ENCODE results near the gene TUNAR.

Gene TUNAR

GRCh38 chr14:95875831-95876760 lies 536 bp upstream of the TUNAR start:
- DNase-seq, result peak; percentile 83

- DNase-seq, result peak; percentile 54
Measured at GRCh38 chr14:95877633-95878032, 1.0 kb downstream of the TUNAR start.

DNA sequence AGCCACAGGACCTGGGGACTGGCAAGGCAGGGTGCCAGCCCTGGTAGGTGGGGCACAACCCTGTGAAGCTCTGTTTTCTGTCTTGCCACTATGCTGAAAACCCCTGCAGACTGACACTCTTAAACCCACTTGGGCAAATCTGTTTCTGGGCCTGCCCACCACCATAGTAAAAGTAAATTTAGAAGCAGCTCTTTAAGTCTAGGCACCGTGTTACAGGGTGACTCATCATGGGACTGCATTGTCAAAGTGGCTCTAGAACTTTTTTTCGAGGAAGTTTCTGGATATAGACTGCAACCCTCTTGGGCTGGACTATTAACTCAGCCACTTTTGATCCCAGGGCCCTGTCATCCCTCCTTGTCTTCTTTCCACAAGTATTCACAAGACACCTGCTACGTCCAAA lies 7.7 kb downstream of the TUNAR start:
- no peak for DNase-seq

DNA sequence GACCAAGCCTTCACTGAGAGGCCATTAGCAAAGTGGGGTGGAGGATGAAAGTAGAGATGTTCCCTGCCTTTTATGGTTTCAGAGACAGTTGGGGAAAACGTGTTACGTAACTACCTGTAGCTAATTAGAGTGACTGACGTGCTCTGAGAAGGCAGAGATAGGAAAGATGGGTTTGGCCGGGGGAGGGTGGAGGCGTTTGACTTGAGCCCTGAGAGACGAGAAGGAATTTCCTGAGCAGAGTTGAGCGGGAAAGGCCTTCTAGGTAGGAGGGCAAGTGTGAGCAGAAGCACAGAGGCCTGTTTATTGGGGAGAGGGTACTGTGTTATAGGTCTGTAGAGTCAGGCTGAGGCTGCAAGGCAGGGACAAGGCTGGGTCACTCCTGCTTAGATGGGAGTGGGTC lies 8.6 kb downstream of the TUNAR start:
- DNase-seq, result no peak

DNA sequence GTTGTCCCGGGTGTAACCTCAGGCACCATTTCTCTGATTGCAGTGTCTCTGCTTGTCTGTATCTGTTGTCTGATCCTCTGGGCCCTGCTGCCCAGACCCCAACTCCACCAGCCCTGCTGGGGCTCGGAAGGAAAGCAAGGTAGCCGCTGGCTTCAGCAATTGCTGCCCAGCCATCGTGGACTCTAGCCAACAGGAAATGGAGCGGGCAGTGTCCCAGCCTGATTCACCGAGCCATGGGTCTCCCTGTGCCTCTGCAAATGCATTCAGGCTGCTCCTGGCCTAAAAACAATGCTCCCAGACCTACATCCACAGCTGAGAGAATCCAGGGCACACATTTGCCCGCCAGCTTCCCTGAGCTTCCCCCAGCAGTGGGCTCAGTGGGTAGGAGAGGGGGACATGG lies 9.2 kb downstream of the TUNAR start:
- DNase-seq, result peak; percentile 8

DNA sequence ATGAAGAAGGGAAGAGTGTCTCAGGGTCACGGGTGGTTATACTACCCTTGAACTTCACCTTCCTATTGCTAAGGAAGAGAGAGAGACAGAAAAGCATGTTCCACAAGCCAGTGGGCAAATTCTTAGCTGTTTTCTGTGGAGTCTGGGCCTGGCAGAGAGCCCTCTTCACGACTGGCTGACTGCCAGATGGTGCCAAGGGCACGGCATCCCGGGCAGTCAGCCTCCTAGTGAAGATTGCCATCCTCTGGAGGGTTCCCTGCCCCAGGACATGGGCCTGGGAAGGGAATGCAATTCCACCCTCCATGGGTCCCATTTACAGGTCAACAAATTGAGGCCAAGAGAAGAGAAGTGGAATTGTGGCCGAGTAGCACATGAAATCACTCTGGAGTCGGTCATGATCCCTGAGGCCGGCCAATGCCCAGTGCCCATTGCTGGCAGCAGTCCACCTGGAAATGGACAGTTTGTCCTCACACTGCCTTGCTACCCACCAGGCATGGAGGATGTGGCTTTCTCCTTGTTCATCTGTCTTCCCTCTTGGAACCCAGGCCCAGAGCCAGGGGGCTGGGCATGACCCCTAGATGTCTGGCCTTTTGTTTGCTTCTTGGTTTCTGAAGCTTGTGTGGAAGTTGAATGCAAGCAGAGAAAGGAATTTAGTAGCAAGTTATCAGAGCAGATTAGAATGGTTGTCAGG lies 9.9 kb downstream of the TUNAR start:
- DNase-seq, result no peak

GRCh38 chr14:95887351-95887750 lies 10.7 kb downstream of the TUNAR start:
- DNase-seq, result no peak

DNA sequence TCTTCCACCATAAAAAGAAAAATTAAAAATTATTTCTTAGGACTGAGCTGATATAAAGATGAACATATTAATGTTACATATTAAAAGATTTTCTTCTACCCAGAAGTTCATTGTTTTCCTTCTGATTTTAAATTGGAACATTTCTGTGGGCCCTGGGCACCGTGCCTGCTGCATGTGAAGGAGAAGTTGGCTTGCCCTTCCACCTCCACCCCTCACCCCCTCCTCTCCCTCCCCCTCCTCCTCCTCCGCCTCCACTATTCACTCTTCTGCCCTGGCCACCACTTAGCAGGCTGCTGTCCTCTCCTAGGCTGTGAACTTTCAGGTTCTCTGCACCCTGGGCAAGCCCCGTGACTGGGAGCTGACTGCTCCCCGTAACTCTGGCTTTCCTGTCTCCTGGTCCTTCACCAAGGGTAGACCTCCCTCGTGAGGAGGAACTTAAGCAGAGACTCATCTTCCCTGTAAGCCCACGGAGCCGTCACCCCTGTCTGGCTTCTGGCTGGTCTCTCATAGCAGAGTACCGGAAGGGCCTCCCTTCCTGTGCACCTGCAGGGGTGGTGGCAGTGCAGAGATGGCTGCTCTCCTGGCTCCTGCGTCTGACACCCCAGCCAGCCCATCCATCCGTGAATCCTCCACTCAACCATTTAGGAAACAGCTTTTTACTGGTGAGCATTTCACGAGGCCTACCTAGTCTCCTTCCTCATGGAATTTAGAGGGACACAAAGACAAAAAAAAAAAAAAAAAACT lies 12.8 kb downstream of the TUNAR start:
- no peak for DNase-seq

GRCh38 chr14:95891742-95892141 lies 15.1 kb downstream of the TUNAR start:
- peak; percentile 41 for DNase-seq

GRCh38 chr14:95892142-95892541 lies 15.5 kb downstream of the TUNAR start:
- no peak for DNase-seq

- DNase-seq, result peak; percentile 64
Measured at GRCh38 chr14:95895720-95896119, 19.1 kb downstream of the TUNAR start.

- no peak for DNase-seq
Measured at GRCh38 chr14:95896498-95897135, 20.0 kb downstream of the TUNAR start.

GRCh38 chr14:95897280-95897679 lies 20.6 kb downstream of the TUNAR start:
- DNase-seq, result no peak

- peak; percentile 15 for DNase-seq
Measured at GRCh38 chr14:95901054-95901453, 24.4 kb downstream of the TUNAR start.

DNA sequence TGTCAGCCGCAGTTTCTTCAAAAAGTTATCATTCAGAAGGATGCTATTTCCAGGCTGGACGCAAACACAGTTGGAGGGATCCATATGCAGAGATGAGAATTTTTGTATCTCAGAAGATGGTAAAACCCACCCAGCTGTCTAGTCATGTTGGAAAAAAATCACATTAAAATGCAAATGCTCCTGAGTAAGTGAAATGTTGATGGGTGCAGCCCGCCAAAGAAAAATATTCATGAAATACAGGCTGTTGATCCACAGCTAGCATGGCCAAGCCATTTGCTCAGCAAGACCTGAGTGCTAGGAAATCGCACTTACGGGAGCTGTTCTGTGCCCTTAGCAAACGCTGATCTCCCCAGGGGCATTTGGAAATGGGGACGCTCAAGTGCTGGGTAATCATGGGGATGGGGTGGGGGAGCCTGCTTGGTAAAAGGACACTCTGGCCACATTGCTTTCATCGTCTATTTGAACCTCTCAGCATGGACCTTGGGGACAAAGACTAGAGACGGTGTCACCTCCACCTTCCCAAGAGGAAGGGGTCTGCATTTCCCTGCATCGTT lies 25.7 kb downstream of the TUNAR start:
- no peak for DNase-seq

- no peak for DNase-seq
Measured at GRCh38 chr14:95903165-95903564, 26.5 kb downstream of the TUNAR start.

DNA sequence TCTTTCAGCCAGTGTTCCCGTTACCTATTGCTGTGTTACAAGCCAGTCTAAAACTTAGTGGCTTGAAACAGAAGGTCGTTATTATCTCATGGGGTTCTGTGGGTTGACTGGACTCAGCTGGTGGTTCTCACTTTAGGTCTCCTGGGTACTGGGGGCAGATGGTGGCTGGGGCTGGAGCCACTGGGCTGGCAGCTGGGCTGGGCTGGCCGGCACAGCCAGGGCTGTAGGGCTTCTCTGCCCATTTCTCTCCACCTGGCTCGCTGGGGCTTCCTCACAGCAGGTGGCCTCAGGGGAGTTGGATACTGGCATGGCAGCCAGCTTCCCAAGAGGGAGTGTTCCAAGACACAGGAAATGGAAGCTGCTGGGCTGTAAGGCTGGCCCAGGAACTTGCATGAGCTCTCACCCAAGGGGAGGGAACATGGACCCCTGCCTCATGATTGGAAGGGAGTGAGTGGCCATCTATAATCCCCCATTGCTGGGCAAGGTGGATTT lies 27.0 kb downstream of the TUNAR start:
- peak; percentile 16 for DNase-seq

DNA sequence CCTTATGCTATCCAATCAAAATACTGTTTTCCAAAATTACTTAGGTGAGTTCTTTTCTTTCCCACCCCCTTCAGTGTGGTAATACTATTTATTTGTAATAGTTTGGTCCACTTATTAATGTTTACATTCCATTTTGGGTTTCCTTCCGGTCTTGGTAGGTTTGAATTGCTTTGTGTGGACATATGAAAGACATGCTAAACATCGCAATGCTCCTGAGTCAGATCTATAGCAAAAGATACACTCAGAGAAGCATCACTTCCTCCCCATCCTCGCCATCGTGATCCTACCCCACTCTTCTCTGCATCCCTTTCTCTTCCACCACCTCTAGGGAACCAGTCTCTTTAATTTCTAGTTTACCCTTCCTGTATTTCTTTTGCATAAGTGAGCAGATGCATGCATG lies 30.0 kb downstream of the TUNAR start:
- DNase-seq, result no peak

DNA sequence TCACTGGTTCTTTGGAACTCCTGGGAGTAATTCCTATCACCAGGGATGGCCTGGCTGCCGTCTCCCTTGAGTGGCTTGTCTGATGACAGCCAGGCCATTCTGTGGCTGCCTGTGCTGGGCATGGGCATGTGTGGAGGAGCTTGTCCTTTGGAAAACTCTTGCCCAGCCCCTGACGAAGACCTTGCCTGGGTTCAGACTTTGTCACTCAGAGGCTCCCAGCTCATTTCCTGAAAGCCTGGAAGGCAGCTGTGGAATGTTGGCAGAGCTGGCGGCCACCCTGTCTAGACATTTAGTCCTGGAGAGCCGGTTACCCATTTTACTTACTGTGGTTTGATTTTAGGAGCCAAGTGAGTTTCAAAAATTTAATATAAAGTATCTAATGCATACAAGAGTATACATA lies 34.0 kb downstream of the TUNAR start:
- no peak for DNase-seq

DNA sequence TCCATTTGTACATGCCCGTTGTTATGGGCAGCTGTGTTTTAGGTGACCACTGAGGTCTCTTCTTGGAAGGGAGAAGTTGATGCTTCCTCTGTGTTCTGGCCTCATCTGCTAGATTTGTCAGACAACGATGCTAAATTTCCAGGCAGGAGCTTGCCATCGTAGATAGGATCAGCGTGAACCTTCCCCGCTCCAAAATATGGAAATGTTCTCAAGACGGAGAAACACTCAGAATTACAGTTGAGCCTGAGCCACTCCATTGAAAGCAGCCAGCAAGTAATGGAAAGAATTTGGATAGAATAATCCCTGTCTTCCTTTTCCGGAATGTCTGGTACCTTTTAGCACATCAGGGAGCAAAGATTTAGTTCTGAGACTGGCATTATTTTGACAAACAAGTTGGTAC lies 34.8 kb downstream of the TUNAR start:
- DNase-seq, result no peak

GRCh38 chr14:95915330-95915729 lies 38.7 kb downstream of the TUNAR start:
- DNase-seq, result peak; percentile 91

GRCh38 chr14:95918466-95918865 lies 41.8 kb downstream of the TUNAR start:
- DNase-seq, result peak; percentile 75

Measured in DMS53 (cell line).